ENCODE data around the gene IDH2. TPM values are rescaled to one million over a fixed set of nuclear protein-coding genes. Genes with fewer than 3 reads are reported as not detected.

IDH2 gene
- total RNA-seq, 4 donors from 2014 or later = 19.1 to 101 (median 85.1) TPM

DNA sequence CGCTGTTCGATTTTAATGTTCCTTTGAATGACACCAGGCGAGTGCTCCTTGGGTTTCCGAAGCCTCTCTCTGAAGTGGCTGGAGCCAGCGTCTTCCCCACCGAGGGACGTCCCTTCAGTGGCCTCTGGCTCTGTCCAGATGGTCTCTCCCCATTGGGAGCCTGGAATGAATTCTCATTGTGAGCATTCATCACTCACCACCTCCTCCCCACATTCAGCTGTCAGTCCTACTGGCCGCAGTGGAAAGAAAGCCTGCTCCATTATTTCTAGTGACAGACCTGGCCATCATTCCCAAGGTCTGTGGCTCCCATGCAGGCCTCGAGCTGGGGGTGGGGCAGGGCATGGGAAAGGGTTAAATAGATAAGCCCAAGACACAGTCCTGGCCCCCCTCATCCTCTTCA, 65.9 kb downstream of the IDH2 start:
- TF ChIP-seq, protein P1, sequence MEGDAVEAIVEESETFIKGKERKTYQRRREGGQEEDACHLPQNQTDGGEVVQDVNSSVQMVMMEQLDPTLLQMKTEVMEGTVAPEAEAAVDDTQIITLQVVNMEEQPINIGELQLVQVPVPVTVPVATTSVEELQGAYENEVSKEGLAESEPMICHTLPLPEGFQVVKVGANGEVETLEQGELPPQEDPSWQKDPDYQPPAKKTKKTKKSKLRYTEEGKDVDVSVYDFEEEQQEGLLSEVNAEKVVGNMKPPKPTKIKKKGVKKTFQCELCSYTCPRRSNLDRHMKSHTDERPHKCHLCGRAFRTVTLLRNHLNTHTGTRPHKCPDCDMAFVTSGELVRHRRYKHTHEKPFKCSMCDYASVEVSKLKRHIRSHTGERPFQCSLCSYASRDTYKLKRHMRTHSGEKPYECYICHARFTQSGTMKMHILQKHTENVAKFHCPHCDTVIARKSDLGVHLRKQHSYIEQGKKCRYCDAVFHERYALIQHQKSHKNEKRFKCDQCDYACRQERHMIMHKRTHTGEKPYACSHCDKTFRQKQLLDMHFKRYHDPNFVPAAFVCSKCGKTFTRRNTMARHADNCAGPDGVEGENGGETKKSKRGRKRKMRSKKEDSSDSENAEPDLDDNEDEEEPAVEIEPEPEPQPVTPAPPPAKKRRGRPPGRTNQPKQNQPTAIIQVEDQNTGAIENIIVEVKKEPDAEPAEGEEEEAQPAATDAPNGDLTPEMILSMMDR (IDR thresholded peaks at IDR 0.05) = no peak
- no peaks in the 10 kb centered on the region for H3K9me3 ChIP-seq
- peak; percentile 9 for DNase-seq
- in situ Hi-C loops (cut with MboI; ENCODE audit: low pct_ligation_motif_present in 1 of 4, low pct_unique_long_range_greater_than_20kb in 1 of 4, low sequenced_read_pairs in 3 of 4) = no loop called here
- no peak overlapping the region for H3K4me3 ChIP-seq
- H3K27me3 ChIP-seq = no peaks in the 10 kb centered on the region
- 90% methylated on average over 9 of the region's 9 CpGs; no CpG with 5 or more reads in 1 of the 2 donors for WGBS, 2 donors (ENCODE audit: low coverage in 1 of 2)
- H3K27ac ChIP-seq = peak overlapping the region in 3 of 4 donors; percentile 81 to 90 (median 88)
- H3K4me1 ChIP-seq = peaks cover 28 to 85% (median 66%) of the 10 kb centered on the region in 4 donors
- H3K36me3 ChIP-seq = no peaks in the 10 kb centered on the region
- intact Hi-C loops (cut with DNase I; ENCODE audit: low total_unique reads) = no loop called here

DNA sequence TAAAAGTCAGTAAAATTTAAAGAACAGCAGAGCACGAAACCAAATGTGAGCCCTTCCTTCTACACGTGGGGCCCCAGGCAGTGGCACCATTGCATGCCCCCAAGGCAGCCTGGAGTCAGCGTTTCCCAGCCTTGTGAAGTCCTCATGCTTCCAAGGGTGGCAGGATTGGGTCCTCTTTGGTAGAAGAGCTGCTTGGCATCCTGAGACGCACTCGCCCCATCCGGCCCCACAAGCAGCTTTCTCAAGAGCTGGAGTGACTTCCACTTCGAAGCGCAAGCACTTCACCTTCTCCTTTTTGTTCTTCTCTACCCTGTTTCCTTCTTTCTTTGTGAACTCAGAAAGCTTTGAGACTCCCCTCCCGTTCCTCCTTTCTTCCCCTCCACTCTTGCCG, 66.4 kb downstream of the IDH2 start:
- peak; percentile 19 for DNase-seq
- TF ChIP-seq, protein P1 (IDR thresholded peaks at IDR 0.05) = no peak
- no peak for TF ChIP-seq POLR2A (IDR thresholded peaks at IDR 0.05)
- TF ChIP-seq POLR2AphosphoS5 (IDR thresholded peaks at IDR 0.05) = no peak
- no peak for TF ChIP-seq EP300 (IDR thresholded peaks at IDR 0.05; ENCODE audit: low read depth)

DNA sequence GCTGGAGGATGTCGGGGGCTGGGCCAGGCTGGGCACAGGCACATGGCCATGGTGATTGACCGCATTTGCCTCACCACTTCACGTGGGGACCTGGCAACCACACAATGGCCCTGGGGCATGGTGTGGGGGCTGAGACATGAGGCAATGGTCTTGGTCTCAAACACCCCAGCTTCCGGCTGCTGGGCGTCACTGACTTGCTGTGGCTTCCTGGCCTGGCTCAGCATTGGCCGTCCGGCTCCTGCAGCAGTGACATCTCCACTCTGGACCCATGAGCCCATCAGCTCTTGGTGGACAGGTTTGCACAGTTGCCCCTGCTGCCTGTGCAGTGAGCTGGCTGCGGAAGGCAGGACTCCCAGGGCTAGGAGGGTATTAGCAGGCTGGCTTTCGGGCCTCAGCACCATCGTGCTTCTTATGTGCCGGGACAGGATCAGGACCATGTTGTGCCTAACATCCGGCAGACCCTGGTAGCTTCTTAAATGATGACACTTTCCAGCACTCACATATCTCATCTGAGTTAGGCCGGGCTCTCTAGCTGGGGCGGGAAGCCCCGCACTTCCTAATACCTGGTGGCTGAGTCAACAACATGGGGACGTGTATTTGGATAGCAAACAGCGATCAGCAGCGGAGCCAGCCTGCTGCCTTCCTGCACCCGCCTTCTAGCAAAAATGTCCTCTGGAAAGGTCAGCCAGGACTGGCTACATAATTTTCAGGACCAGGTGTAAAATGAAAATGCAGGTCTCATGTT, 67.0 kb downstream of the IDH2 start:
- Histone ChIP-seq H3K9me3 (no peaks in the 10 kb centered on the region), H3K27me3 (no peaks in the 10 kb centered on the region), H3K4me3 (no peak overlapping the region), H3K4me1 (peaks cover 21 to 82% (median 63%) of the 10 kb centered on the region in 4 donors), H3K36me3 (no peaks in the 10 kb centered on the region), H3K27ac (peak overlapping the region; percentile 78 to 90 (median 84))
- peak; percentile 55 for DNase-seq
- intact Hi-C loops (cut with DNase I; ENCODE audit: low total_unique reads) (no loop called here), in situ Hi-C loops (cut with MboI; ENCODE audit: low pct_ligation_motif_present in 1 of 4, low pct_unique_long_range_greater_than_20kb in 1 of 4, low sequenced_read_pairs in 3 of 4) (no loop called here)
- WGBS, 2 donors (ENCODE audit: low coverage in 1 of 2) = 60% methylated on average over 17 of the region's 19 CpGs; no CpG with 5 or more reads in 1 of the 2 donors
- TF ChIP-seq POLR2AphosphoS5 (IDR thresholded peaks at IDR 0.05) = peak in 1 of 3 donors; percentile 34
- TF ChIP-seq, protein P1 (IDR thresholded peaks at IDR 0.05) = no peak

More for the DNA sequence above, 66.4 kb downstream of the IDH2 start:
- no peaks in the 10 kb centered on the region for H3K27me3 ChIP-seq
- H3K4me1 ChIP-seq = peaks cover 25 to 85% (median 68%) of the 10 kb centered on the region in 4 donors
- intact Hi-C loops (cut with DNase I; ENCODE audit: low total_unique reads) (no loop called here), in situ Hi-C loops (cut with MboI; ENCODE audit: low pct_ligation_motif_present in 1 of 4, low pct_unique_long_range_greater_than_20kb in 1 of 4, low sequenced_read_pairs in 3 of 4) (no loop called here)
- no peak overlapping the region for H3K4me3 ChIP-seq
- 72 to 80% methylated on average over 5 to 10 of the region's 10 CpGs for WGBS, 2 donors (ENCODE audit: low coverage in 1 of 2)
- no peaks in the 10 kb centered on the region for H3K9me3 ChIP-seq
- peak overlapping the region; percentile 78 to 90 (median 84) for H3K27ac ChIP-seq
- no peaks in the 10 kb centered on the region for H3K36me3 ChIP-seq

DNA sequence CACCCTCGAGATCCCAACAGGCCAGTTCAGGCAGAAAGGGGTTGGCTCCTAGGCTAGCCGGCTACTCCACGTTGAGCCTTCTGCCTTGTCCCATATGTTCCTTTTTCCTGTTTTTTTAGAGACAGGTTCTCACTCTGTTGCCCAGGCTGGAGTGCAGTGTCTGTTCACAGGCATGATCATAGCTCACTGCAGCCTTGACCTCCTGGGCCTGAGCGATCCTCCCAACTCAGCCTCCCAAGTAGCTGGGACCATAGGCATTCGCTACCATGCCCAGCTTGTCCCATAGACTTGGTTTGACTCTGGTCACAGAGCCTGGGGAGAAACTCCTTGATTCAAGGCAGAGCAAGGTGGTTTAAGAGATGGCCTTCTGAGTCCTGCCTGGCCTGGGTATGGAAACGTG, 68.8 kb downstream of the IDH2 start:
- H3K9me3 ChIP-seq = no peaks in the 10 kb centered on the region
- TF ChIP-seq, protein P1 (IDR thresholded peaks at IDR 0.05) = no peak
- TF ChIP-seq POLR2A (IDR thresholded peaks at IDR 0.05) (no peak), EP300 (IDR thresholded peaks at IDR 0.05; ENCODE audit: low read depth) (no peak), POLR2AphosphoS5 (IDR thresholded peaks at IDR 0.05) (no peak)
- no peaks in the 10 kb centered on the region for H3K27me3 ChIP-seq
- in situ Hi-C loops (cut with MboI; ENCODE audit: low pct_ligation_motif_present in 1 of 4, low pct_unique_long_range_greater_than_20kb in 1 of 4, low sequenced_read_pairs in 3 of 4) (no loop called here), intact Hi-C loops (cut with DNase I; ENCODE audit: low total_unique reads) (no loop called here)
- 69% methylated on average over 6 of the region's 6 CpGs; no CpG with 5 or more reads in 1 of the 2 donors for WGBS, 2 donors (ENCODE audit: low coverage in 1 of 2)
- no peak for DNase-seq
- no peak overlapping the region for H3K4me3 ChIP-seq
- peaks cover 21 to 90% (median 68%) of the 10 kb centered on the region in 4 donors for H3K4me1 ChIP-seq
- H3K36me3 ChIP-seq = no peaks in the 10 kb centered on the region
- H3K27ac ChIP-seq = peak overlapping the region; percentile 78 to 90 (median 84)

Small RNA genes lying within 50 kb of the gene (small RNA-seq; reads per million reads assigned to genes)
- 0 reads per million in 4 donors for gene RF00066

Other genes with a start within 250 kb of the IDH2 start
- gene AP3S2, start 208.5 kb downstream of the IDH2 start, total RNA-seq = 10 to 100 TPM; 20.9 to 90.0 (median 72.6) TPM
- 10 to 100 TPM; 24.1 to 48.6 (median 37.6) TPM for gene ARPIN, start 189.5 kb downstream of the IDH2 start, total RNA-seq
- gene ZNF710, start 101.1 kb downstream of the IDH2 start, total RNA-seq = 10 to 100 TPM; 27.3 to 43.4 (median 35.6) TPM
- gene SEMA4B, start 98.9 kb upstream of the IDH2 start, total RNA-seq = 100 to 1,000 TPM; 115 to 193 (median 134) TPM
- gene CIB1, start 131.5 kb upstream of the IDH2 start, total RNA-seq = 100 to 1,000 TPM in 3 of 4 donors, 10 to 100 TPM in 1; 38.4 to 156 (median 131) TPM
- 10 to 100 TPM in 3 of 4 donors, 1 to 10 TPM in 1; 6.8 to 28.8 (median 21.3) TPM for gene GDPGP1, start 131.7 kb upstream of the IDH2 start, total RNA-seq
- gene TTLL13, start 147.1 kb upstream of the IDH2 start, total RNA-seq = under 1 TPM in 1 of 4 donors, not detected in 3; 0.27 TPM
- gene NGRN, start 163.2 kb upstream of the IDH2 start, total RNA-seq = 10 to 100 TPM; 27.7 to 58.3 (median 44.5) TPM
- 10 to 100 TPM in 2 of 4 donors, 1 to 10 TPM in 1, under 1 TPM in 1; 0.75 to 22.5 (median 10.2) TPM for gene ZNF774, start 249.8 kb upstream of the IDH2 start, total RNA-seq

All from transverse colon (tissue), 4 donors.